GM18498 (cell line): ENCODE measurements around the gene CD55.
"Not testable (repeated sequence)": the region's sequence is repeated elsewhere in the genome, so short reads cannot be mapped to it uniquely, and the experiment has no call there.

Experiments
- ATAC-seq: cut with Tn5 transposase; IDR thresholded peaks from one replicate; pipeline ENCODE4 v1.9.1; 2021; ENCODE audit warnings: mild to moderate bottlenecking, moderate library complexity; ENCODE audit not compliant: unreplicated experiment

CD55 gene

GRCh38 chr1:207305489-207305873, 16.0 kb upstream of the CD55 start:
- no peak for ATAC-seq

- ATAC-seq = no peak
Observed at GRCh38 chr1:207306023-207306422, 15.5 kb upstream of the CD55 start.

GRCh38 chr1:207306603-207307002, 14.9 kb upstream of the CD55 start:
- ATAC-seq = no peak

- ATAC-seq = no peak
Observed at GRCh38 chr1:207308451-207309190, 12.9 kb upstream of the CD55 start.

- no peak for ATAC-seq
Observed at GRCh38 chr1:207309745-207310273, 11.7 kb upstream of the CD55 start.

- ATAC-seq = no peak
Observed at GRCh38 chr1:207311888-207312603, 9.4 kb upstream of the CD55 start.

GRCh38 chr1:207312604-207312920, 8.9 kb upstream of the CD55 start:
- ATAC-seq = no peak

GRCh38 chr1:207313131-207313530, 8.3 kb upstream of the CD55 start:
- ATAC-seq = no peak

- no peak for ATAC-seq
Observed at GRCh38 chr1:207314816-207315215, 6.7 kb upstream of the CD55 start.

GRCh38 chr1:207315435-207315834, 6.0 kb upstream of the CD55 start:
- no peak for ATAC-seq

- ATAC-seq = no peak
Observed at GRCh38 chr1:207316141-207316540, 5.3 kb upstream of the CD55 start.

GRCh38 chr1:207316622-207317391, 4.7 kb upstream of the CD55 start:
- ATAC-seq = no peak

GRCh38 chr1:207317561-207317960, 3.9 kb upstream of the CD55 start:
- ATAC-seq = no peak

GRCh38 chr1:207318072-207318619, 3.3 kb upstream of the CD55 start:
- ATAC-seq = no peak

GRCh38 chr1:207319199-207319598, 2.3 kb upstream of the CD55 start:
- ATAC-seq = no peak

GRCh38 chr1:207320105-207320504, 1.4 kb upstream of the CD55 start:
- not testable (repeated sequence) for ATAC-seq

GRCh38 chr1:207321790-207322645, 540 bp downstream of the CD55 start:
- ATAC-seq = no peak

- ATAC-seq = no peak
Observed at GRCh38 chr1:207323425-207324225, 2.1 kb downstream of the CD55 start.

GRCh38 chr1:207328004-207328403, 6.5 kb downstream of the CD55 start:
- no peak for ATAC-seq
